Epithelial cell of proximal tubule (primary cell): ENCODE data around the gene GRB10. TPM values are rescaled to one million over a fixed set of nuclear protein-coding genes. Genes with fewer than 3 reads are reported as not detected.

Source experiments
- DNase-seq: peaks from one replicate; pipeline ENCODE4 v3.0.0-alpha.2; 2011; ENCODE audit warnings: low read depth
- H3K4me3 ChIP-seq: 2 replicates; pipeline ENCODE4 v1.5.1; 2011; ENCODE audit warnings: low read depth, mild to moderate bottlenecking, low read length
- CTCF ChIP-seq: conservative IDR thresholded peaks from 2 replicates; pipeline ENCODE4 v1.5.1; 2012; ENCODE audit warnings: low read depth, mild to moderate bottlenecking, low read length
- total RNA-seq: library from RNA; depleted of rRNA; stranded (reverse); fragments of >200 nt; gene quantifications from 2 replicates; pipeline ENCODE4 v1.2.3, GENCODE V29; 2015

Gene GRB10
- total RNA-seq, 1 donor from 2014 or later: 33.4 TPM

DNA sequence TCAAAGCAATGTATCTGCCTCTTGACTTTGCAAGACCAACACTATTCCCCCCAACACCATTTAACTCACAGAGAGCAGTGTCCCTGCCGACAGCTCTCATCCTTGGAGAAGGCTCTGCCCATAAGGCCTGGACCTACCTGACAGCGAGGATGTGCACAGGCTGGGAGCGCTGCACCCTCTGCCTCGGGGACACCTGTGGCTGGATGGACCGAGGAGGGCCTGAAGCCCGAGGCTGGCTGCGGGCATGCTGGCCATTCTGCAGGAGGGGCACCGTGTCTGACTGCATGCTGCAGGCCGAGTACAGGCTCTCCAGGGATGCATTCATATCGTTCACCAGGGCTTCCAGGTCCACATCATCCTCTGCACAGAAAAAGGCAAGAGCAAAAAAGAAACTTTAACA, 108.4 kb downstream of the GRB10 start:
- TF ChIP-seq CTCF: no peak
- no peak overlapping the region for H3K4me3 ChIP-seq
- DNase-seq: no peak

GRCh38 chr7:50673096-50673495, 109.6 kb downstream of the GRB10 start:
- H3K4me3 ChIP-seq: no peak overlapping the region
- no peak for DNase-seq
- TF ChIP-seq CTCF: no peak

GRCh38 chr7:50672045-50672444, 110.7 kb downstream of the GRB10 start:
- DNase-seq: no peak
- no peak for TF ChIP-seq CTCF
- H3K4me3 ChIP-seq: no peak overlapping the region

GRCh38 chr7:50671386-50671785, 111.3 kb downstream of the GRB10 start:
- H3K4me3 ChIP-seq: no peak overlapping the region
- no peak for DNase-seq
- no peak for TF ChIP-seq CTCF

DNA sequence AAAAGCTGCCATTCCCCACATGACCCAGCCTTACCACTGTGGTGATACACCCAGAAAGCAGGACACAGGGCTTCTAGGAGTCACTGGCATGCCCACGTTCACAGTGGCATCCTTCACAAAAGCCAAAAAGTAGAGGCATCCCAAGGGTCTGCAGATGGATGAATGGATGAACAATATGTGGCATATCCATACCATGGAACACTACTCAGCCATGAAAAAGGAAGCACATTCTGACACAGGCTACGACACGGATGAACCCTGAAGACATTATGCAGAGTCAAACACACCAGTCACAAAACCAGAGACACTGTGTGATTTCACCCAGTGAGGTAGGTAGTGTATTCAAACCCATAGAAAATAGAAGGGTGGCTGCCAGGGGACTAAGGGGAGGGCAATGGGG, 112.8 kb downstream of the GRB10 start:
- no peak for DNase-seq
- no peak for TF ChIP-seq CTCF
- no peak overlapping the region for H3K4me3 ChIP-seq

- H3K4me3 ChIP-seq: no peak overlapping the region
- no peak for TF ChIP-seq CTCF
- DNase-seq: no peak
Measured at GRCh38 chr7:50667789-50668226, 114.9 kb downstream of the GRB10 start.

DNA sequence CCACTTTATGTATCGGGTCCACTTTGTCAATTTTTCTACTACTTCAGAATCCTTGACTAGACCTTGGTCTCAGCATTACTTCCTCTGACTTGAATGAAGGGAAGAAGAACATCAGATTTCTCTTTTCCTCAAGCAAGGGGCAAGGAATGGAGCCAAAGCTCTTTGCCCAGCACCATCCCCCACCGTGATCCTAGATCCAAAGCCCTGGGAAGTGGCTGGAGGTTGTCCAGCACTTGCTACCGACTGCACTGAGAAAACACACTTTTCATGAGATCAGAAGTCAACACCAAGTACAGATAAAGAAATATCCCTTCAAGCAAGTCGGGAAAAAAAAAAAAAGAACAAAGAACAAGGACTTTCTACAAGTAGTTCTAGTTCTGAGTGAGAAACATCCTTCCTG, 115.4 kb downstream of the GRB10 start:
- no peak for DNase-seq
- H3K4me3 ChIP-seq: no peak overlapping the region
- TF ChIP-seq CTCF: no peak
